ENCODE measurements around the gene ANKHD1. TPM values are rescaled to one million over a fixed set of nuclear protein-coding genes. Genes with fewer than 3 reads are reported as not detected.

ANKHD1 gene
- total and polyA plus RNA-seq, 2 donors from 2014 or later, result 26.4 to 130 TPM

DNA sequence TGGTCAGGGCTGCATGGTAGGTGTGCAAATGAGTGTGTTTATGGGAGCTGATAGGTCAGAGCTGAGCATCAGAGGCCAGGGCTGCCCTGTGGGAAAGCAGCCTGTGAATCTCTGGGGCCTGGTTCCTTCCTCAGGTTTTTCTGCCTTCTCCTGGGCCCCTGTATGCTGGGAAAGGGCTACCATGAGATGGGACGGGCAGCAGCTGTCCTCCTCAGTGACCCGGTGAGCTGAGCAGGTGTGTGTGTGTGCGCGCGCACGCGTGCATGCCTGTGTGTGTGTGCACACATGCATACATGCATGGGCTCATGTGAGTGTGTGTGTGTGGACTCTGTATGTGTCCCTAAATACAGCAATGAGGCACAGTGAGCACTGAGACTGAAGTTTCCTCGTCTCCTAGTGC lies 39.3 kb upstream of the ANKHD1 start:
- Histone ChIP-seq H3K27ac (ENCODE audit: low read depth in 2 of 2, low read length in 2 of 2) (no peak overlapping the region), H3K4me1 (ENCODE audit: control insufficient read depth in 2 of 3, insufficient read depth in 2 of 3, low read depth in 1 of 3, low read length in 3 of 3) (peaks cover 0 to 8% (median 6%) of the 10 kb centered on the region in 3 donors), H3K36me3 (ENCODE audit: control insufficient read depth in 2 of 3, insufficient read depth in 3 of 3, low read length in 3 of 3) (peaks cover 0 to 2% (median 0%) of the 10 kb centered on the region in 3 donors), H3K27me3 (ENCODE audit: control insufficient read depth, insufficient read depth, low read length) (no peaks in the 10 kb centered on the region), H3K4me3 (ENCODE audit: low read length in 3 of 3) (peak overlapping the region in 1 of 3 donors; percentile 20), H3K9ac (ENCODE audit: low read length in 3 of 3) (no peak overlapping the region), H3K9me3 (ENCODE audit: control insufficient read depth in 2 of 3, insufficient read depth in 1 of 3, low read length in 3 of 3) (no peaks in the 10 kb centered on the region)
- intact Hi-C loops (cut with DNase I), result no loop called here
- TF ChIP-seq, protein P1, sequence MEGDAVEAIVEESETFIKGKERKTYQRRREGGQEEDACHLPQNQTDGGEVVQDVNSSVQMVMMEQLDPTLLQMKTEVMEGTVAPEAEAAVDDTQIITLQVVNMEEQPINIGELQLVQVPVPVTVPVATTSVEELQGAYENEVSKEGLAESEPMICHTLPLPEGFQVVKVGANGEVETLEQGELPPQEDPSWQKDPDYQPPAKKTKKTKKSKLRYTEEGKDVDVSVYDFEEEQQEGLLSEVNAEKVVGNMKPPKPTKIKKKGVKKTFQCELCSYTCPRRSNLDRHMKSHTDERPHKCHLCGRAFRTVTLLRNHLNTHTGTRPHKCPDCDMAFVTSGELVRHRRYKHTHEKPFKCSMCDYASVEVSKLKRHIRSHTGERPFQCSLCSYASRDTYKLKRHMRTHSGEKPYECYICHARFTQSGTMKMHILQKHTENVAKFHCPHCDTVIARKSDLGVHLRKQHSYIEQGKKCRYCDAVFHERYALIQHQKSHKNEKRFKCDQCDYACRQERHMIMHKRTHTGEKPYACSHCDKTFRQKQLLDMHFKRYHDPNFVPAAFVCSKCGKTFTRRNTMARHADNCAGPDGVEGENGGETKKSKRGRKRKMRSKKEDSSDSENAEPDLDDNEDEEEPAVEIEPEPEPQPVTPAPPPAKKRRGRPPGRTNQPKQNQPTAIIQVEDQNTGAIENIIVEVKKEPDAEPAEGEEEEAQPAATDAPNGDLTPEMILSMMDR (IDR thresholded peaks at IDR 0.05; ENCODE audit: borderline replicate concordance, extremely low read depth, insufficient read depth), result no peak
- FAIRE-seq (no peak), DNase-seq (no peak)

DNA sequence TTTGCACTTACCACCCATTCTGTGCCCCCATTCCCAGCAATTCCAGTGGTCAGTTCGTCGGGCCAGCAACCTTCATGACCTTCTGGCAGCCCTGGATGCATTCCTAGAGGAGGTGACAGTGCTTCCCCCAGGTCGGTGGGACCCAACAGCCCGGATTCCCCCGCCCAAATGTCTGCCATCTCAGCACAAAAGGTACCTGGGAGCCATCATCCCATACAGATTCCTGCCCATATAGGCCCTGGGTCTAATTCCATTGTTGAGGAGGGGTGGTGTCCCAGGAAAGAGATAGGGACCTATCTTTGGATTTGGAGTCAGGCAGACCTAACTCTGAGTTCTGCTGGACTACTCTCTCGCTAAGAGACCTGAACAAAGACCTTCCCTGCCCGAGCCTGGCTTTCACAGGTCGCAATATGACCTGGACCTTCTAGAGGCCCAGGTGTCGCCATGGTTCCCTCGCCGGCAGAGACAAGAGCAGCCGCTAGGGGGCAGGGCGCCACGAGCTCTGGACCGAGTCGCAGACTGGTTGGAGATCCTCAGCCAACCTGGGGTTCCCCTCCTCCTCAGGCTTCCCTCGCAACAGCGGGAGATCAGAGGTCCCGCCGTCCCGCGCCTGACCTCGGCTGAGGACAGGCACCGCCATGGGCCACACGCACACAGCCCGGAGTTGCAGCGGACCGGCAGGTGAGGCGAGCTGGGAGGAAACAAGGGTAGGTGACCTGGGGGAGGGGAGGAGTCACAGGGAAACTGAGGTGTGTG lies 38.6 kb upstream of the ANKHD1 start:
- Histone ChIP-seq H3K27me3 (ENCODE audit: control insufficient read depth, insufficient read depth, low read length) (no peaks in the 10 kb centered on the region), H3K36me3 (ENCODE audit: control insufficient read depth in 2 of 3, insufficient read depth in 3 of 3, low read length in 3 of 3) (peaks cover 0 to 2% (median 0%) of the 10 kb centered on the region in 3 donors), H3K4me3 (ENCODE audit: low read length in 3 of 3) (peak overlapping the region in 2 of 3 donors; percentile 16 to 64), H3K9me3 (ENCODE audit: control insufficient read depth in 2 of 3, insufficient read depth in 1 of 3, low read length in 3 of 3) (no peaks in the 10 kb centered on the region), H3K9ac (ENCODE audit: low read length in 3 of 3) (peak overlapping the region in 1 of 3 donors; percentile 48), H3K4me1 (ENCODE audit: control insufficient read depth in 2 of 3, insufficient read depth in 2 of 3, low read depth in 1 of 3, low read length in 3 of 3) (peaks cover 0 to 8% (median 6%) of the 10 kb centered on the region in 3 donors), H3K27ac (ENCODE audit: low read depth in 2 of 2, low read length in 2 of 2) (no peak overlapping the region)
- intact Hi-C loops (cut with DNase I), result no loop called here
- no peak for FAIRE-seq
- TF ChIP-seq, protein P1 (IDR thresholded peaks at IDR 0.05; ENCODE audit: borderline replicate concordance, extremely low read depth, insufficient read depth), result peak; percentile 83
- DNase-seq, result peak; percentile 80 to 90 (median 85)

DNA sequence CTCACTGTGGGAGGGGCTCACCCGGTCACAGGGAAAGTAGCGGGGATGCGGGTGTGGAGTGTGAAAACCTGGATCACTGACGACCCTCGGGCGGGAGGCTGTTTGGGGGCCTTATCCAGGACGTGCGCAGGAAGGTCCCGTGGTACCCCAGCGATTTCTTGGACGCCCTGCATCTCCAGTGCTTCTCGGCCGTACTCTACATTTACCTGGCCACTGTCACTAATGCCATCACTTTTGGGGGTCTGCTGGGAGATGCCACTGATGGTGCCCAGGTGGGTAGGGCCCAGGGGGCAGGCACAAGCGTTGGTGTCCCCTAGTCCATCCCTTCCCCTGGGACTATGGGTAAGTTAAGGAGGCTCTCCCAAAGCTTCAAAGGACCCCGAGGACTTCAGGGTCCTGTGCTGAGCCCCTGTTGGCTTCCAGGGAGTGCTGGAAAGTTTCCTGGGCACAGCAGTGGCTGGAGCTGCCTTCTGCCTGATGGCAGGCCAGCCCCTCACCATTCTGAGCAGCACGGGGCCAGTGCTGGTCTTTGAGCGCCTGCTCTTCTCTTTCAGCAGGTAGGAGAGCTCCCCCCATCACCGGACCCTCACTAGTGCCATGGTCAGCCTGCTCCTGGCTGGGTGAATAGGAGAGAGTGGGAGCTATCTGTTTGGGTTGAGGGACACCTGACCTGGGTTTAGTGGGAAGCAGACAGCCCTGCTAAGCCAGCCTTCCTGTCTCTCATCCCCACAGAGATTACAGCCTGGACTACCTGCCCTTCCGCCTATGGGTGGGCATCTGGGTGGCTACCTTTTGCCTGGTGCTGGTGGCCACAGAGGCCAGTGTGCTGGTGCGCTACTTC lies 37.8 kb upstream of the ANKHD1 start:
- no peaks in the 10 kb centered on the region for H3K9me3 ChIP-seq (ENCODE audit: control insufficient read depth in 2 of 3, insufficient read depth in 1 of 3, low read length in 3 of 3)
- DNase-seq (no peak), FAIRE-seq (no peak)
- intact Hi-C loops (cut with DNase I), result no loop called here
- TF ChIP-seq, protein P1 (IDR thresholded peaks at IDR 0.05; ENCODE audit: borderline replicate concordance, extremely low read depth, insufficient read depth), result no peak
- peaks cover 0 to 8% (median 6%) of the 10 kb centered on the region in 3 donors for H3K4me1 ChIP-seq (ENCODE audit: control insufficient read depth in 2 of 3, insufficient read depth in 2 of 3, low read depth in 1 of 3, low read length in 3 of 3)
- H3K36me3 ChIP-seq (ENCODE audit: control insufficient read depth in 2 of 3, insufficient read depth in 3 of 3, low read length in 3 of 3), result peaks cover 0 to 2% (median 0%) of the 10 kb centered on the region in 3 donors
- H3K4me3 ChIP-seq (ENCODE audit: low read length in 3 of 3), result peak overlapping the region in 2 of 3 donors; percentile 16 to 64
- H3K27ac ChIP-seq (ENCODE audit: low read depth in 2 of 2, low read length in 2 of 2), result no peak overlapping the region
- H3K9ac ChIP-seq (ENCODE audit: low read length in 3 of 3), result peak overlapping the region in 1 of 3 donors; percentile 48
- H3K27me3 ChIP-seq (ENCODE audit: control insufficient read depth, insufficient read depth, low read length), result no peaks in the 10 kb centered on the region
